A549 (cell line): ENCODE data around the gene ALAD. TPM values are rescaled to one million over a fixed set of nuclear protein-coding genes. Genes with fewer than 3 reads are reported as not detected.

Experiments used
- ATAC-seq, 2 experiments: fragments of 200-7000 bp in 1 of 2; fragments of >200 bp in 1 of 2; cut with Nextera tagmentation in 1 of 2; cut with Tn5 transposase in 1 of 2; 3 replicates each; pipeline versions ENCODE4 v1.8.0 to v1.9.1; 2018 to 2020; ENCODE audit warnings: mild to moderate bottlenecking in 1 of 2, moderate library complexity in 1 of 2
- CTCF ChIA-PET: fragments of 300-600 bp; sonication (Branson Sonifier 250); formaldehyde crosslinking; extraction: SDS; loops from one replicate; lab custom pipeline; 2021; ENCODE audit warnings: antibody characterized with exemption, inconsistent platforms; lab: Yijun Ruan, JAX
- POLR2A ChIA-PET: fragments of 350-600 bp; formaldehyde crosslinking; extraction: SDS; loops from one replicate; lab custom pipeline; 2021; ENCODE audit warnings: antibody characterized with exemption, inconsistent platforms; lab: Yijun Ruan, JAX
- DNase-seq, 2 experiments: peaks; one replicate each; pipeline versions ENCODE4 v3.0.0 to v3.0.0-alpha.2; 2011 to 2016; ENCODE audit warnings: low read depth in 1 of 2, low spot score in 1 of 2
- FAIRE-seq: peaks from 2 replicates; lab custom pipeline; 2011; peaks lifted over from hg19 to GRCh38; lab: Jason Lieb, UNC
- H3K27ac ChIP-seq, 2 experiments: fragments of >200 bp; sonication (Bioruptor Twin); formaldehyde crosslinking; 3 replicates each; pipeline ENCODE4 v1.5.1; 2016 to 2017
- H3K4me1 ChIP-seq: fragments of >200 bp; sonication (Bioruptor Twin); formaldehyde crosslinking; 3 replicates; pipeline ENCODE4 v1.6.1; 2016
- H3K4me2 ChIP-seq: fragments of >200 bp; sonication (Bioruptor Twin); formaldehyde crosslinking; 3 replicates; pipeline ENCODE4 v1.6.1; 2016
- H3K4me3 ChIP-seq: fragments of >200 bp; sonication (Bioruptor Twin); formaldehyde crosslinking; 3 replicates; pipeline ENCODE4 v1.5.1; 2016
- H3K9me3 ChIP-seq: fragments of >200 bp; sonication (Bioruptor Twin); formaldehyde crosslinking; 3 replicates; pipeline ENCODE4 v1.6.1; 2016
- CBX2 ChIP-seq: fragments of 200-600 bp; sonication (generic); IDR thresholded peaks from 2 replicates; pipeline ENCODE4 v1.6.1; 2016; ENCODE audit warnings: low read depth, mild to moderate bottlenecking, borderline replicate concordance
- CBX8 ChIP-seq: fragments of 200-600 bp; sonication (generic); IDR thresholded peaks from 2 replicates; pipeline ENCODE4 v1.6.1; 2016
- CEBPB ChIP-seq, 2 experiments: fragments of >200 bp in 1 of 2; sonication (Bioruptor Twin) in 1 of 2; formaldehyde crosslinking in 1 of 2; IDR thresholded peaks; 2 replicates each; pipeline ENCODE4 v1.6.1; 2012 to 2016
- CHD2 ChIP-seq: fragments of 150-350 bp; IDR thresholded peaks from 2 replicates; pipeline ENCODE4 v1.6.1; 2014; ENCODE audit warnings: low read length; ENCODE audit not compliant: partially characterized antibody
- EP300 ChIP-seq, 2 experiments: fragments of >200 bp; sonication (Bioruptor Twin); formaldehyde crosslinking; IDR thresholded peaks; 2 replicates in 1 of 2; 3 replicates in 1 of 2; pipeline ENCODE4 v1.6.1; 2016 to 2017
- ESRRA ChIP-seq: fragments of 150-350 bp; IDR thresholded peaks from 2 replicates; pipeline ENCODE4 v1.6.1; 2014; ENCODE audit warnings: mild to moderate bottlenecking, low read length, borderline replicate concordance
- FOSB ChIP-seq: fragments of 250-450 bp; sonication (Bioruptor Pico); IDR thresholded peaks from 2 replicates; pipeline ENCODE4 v1.5.0; 2020; ENCODE audit warnings: mild to moderate bottlenecking, moderate library complexity
- FOXS1 ChIP-seq: fragments of 250-450 bp; sonication (Bioruptor Pico); IDR thresholded peaks from 2 replicates; pipeline ENCODE4 v1.5.0; 2020; ENCODE audit warnings: mild to moderate bottlenecking, moderate library complexity
- HDAC2 ChIP-seq: fragments of 200-600 bp; sonication (generic); IDR thresholded peaks from 2 replicates; pipeline ENCODE4 v1.6.1; 2016
- HOXB5 ChIP-seq: fragments of 250-450 bp; sonication (Bioruptor Pico); IDR thresholded peaks from 2 replicates; pipeline ENCODE4 v1.5.0; 2020; ENCODE audit warnings: mild to moderate bottlenecking, moderate library complexity
- MAFK ChIP-seq: fragments of 450-650 bp; IDR thresholded peaks from 2 replicates; pipeline ENCODE4 v1.6.1; 2014; ENCODE audit not compliant: partially characterized antibody
- NFE2L2 ChIP-seq: fragments of 150-350 bp; conservative IDR thresholded peaks from 2 replicates; pipeline ENCODE4 v1.6.1; 2014; ENCODE audit warnings: low read length
- NR3C1 ChIP-seq: fragments of >200 bp; sonication (Bioruptor Twin); formaldehyde crosslinking; IDR thresholded peaks from 3 replicates; pipeline ENCODE4 v1.6.1; 2017
- POLR2A ChIP-seq: IDR thresholded peaks from 2 replicates; pipeline ENCODE4 v1.6.1; 2012; ENCODE audit warnings: mild to moderate bottlenecking, low read length
- RAD21 ChIP-seq, 2 experiments: fragments of >200 bp in 1 of 2; sonication (Bioruptor Twin) in 1 of 2; formaldehyde crosslinking in 1 of 2; IDR thresholded peaks in 1 of 2; conservative IDR thresholded peaks in 1 of 2; 2 replicates in 1 of 2; 3 replicates in 1 of 2; pipeline ENCODE4 v1.6.1; 2012 to 2018; ENCODE audit warnings: inconsistent platforms in 1 of 2
- TFCP2L1 ChIP-seq: fragments of 250-450 bp; sonication (Bioruptor Pico); IDR thresholded peaks from 2 replicates; pipeline ENCODE4 v1.5.0; 2021; ENCODE audit warnings: mild to moderate bottlenecking
- ZFP36 ChIP-seq: fragments of 450-650 bp; IDR thresholded peaks from 2 replicates; pipeline ENCODE4 v1.6.1; 2014; ENCODE audit warnings: borderline replicate concordance; ENCODE audit not compliant: partially characterized antibody
- ZNF302 ChIP-seq: fragments of 250-450 bp; sonication (Bioruptor Pico); IDR thresholded peaks from 2 replicates; pipeline ENCODE4 v1.9.0; 2021; ENCODE audit warnings: inconsistent platforms, mild to moderate bottlenecking, moderate library complexity
- ZSCAN20 ChIP-seq: fragments of 250-450 bp; sonication (Bioruptor Pico); IDR thresholded peaks from 2 replicates; pipeline ENCODE4 v1.8.0; 2022; ENCODE audit warnings: mild to moderate bottlenecking, moderate library complexity
- WGBS: methylation state at CpG from one replicate; pipeline ENCODE4 v1.1.6; 2017; ENCODE audit errors: missing lambda C conversion rate; 5-methylcytosine and 5-hydroxymethylcytosine counted together
- polyA plus RNA-seq, 4 experiments: library from polyadenylated mRNA; depleted of rRNA in 3 of 4; stranded (reverse); fragments of >200 nt; fragmentation: RNase III in 1 of 4; extraction: RNeasy Plus Mini Kit Qiagen cat#74134 plus additional on column Dnase treatment in 1 of 4; gene quantifications; 2 replicates in 3 of 4; 3 replicates in 1 of 4; pipeline ENCODE4 v1.2.3, GENCODE V29; 2011 to 2017
- TF ChIP-seq, protein P1 (sequence below): fragments of >200 bp; sonication (Bioruptor Twin); formaldehyde crosslinking; IDR thresholded peaks from 3 replicates; pipeline ENCODE4 v1.5.1; 2016
- TF ChIP-seq, protein P2 (sequence below): IDR thresholded peaks from 2 replicates; pipeline ENCODE4 v1.6.1; 2012
- TF ChIP-seq, protein P3 (sequence below): fragments of >200 bp; sonication (Bioruptor Twin); formaldehyde crosslinking; IDR thresholded peaks from 3 replicates; pipeline ENCODE4 v1.6.1; 2016
- TF ChIP-seq, protein P4 (sequence below): fragments of 200-600 bp; sonication (generic); IDR thresholded peaks from 2 replicates; pipeline ENCODE4 v1.6.1; 2016; ENCODE audit warnings: antibody characterized with exemption, mild to moderate bottlenecking, moderate library complexity

The ALAD gene
- polyA plus RNA-seq, 2 of the 4 experiments (the other 2 are of a cell fraction), result 5.7 to 18.5 TPM

DNA sequence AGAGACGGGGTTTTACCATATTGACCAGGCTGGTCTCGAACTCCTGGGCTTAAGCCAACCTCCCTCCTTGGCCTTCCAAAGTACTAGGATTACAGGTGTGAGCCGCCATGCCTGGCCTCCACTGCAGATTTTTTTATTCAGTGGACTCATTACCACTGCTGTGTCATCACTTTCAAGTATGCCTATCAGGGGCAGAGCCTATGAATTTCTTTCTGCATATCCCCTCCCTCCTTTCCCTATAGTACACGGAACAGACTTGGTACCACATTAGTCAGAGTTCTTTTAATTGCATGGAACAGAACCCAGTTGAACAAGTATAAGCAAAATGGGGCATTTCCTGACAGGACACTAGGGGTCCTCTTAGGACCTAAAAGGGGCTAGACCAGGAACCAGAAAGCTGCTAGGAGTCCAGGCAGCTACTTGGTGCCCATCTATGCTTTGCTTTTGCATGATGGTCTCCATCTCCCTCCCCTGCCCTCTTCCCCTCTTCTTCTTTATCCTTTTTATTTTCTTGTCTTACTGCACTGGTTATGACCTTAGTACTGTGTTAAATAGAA, 46.0 kb downstream of the ALAD start:
- TF ChIP-seq, protein P1, sequence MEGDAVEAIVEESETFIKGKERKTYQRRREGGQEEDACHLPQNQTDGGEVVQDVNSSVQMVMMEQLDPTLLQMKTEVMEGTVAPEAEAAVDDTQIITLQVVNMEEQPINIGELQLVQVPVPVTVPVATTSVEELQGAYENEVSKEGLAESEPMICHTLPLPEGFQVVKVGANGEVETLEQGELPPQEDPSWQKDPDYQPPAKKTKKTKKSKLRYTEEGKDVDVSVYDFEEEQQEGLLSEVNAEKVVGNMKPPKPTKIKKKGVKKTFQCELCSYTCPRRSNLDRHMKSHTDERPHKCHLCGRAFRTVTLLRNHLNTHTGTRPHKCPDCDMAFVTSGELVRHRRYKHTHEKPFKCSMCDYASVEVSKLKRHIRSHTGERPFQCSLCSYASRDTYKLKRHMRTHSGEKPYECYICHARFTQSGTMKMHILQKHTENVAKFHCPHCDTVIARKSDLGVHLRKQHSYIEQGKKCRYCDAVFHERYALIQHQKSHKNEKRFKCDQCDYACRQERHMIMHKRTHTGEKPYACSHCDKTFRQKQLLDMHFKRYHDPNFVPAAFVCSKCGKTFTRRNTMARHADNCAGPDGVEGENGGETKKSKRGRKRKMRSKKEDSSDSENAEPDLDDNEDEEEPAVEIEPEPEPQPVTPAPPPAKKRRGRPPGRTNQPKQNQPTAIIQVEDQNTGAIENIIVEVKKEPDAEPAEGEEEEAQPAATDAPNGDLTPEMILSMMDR, result 0 out of 3 replicates have a peak, but pooled peaks have one; percentile 14
- peak; percentile 21 to 51; a peak in 2 of 5 replicates for TF ChIP-seq RAD21 (conservative IDR thresholded peaks at IDR 0.05 in 1 of 2, IDR thresholded peaks at IDR 0.05 in 1 of 2)
- TF ChIP-seq, protein P2, sequence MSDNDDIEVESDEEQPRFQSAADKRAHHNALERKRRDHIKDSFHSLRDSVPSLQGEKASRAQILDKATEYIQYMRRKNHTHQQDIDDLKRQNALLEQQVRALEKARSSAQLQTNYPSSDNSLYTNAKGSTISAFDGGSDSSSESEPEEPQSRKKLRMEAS, result no peak
- 38% methylated on average over 4 of the region's 4 CpGs for WGBS
- Histone ChIP-seq H3K9me3 (no peaks in the 10 kb centered on the region), H3K4me2 (no peak overlapping the region), H3K4me1 (peaks cover under 1% of the 10 kb centered on the region; the same call in 1 of the 3 replicates), H3K27ac (no peak overlapping the region), H3K4me3 (no peak overlapping the region)
- ChIA-PET CTCF (interaction anchor here (0.6 to 2.8 kb wide), 3 partner anchors 12 to 49 kb away, joined by 3 to 7 read pairs (median 4); no protein-coding TSS in a partner anchor), POLR2A (no interaction called here)
- FAIRE-seq (no peak), DNase-seq (peak in 1 of 2 experiments; percentile 50), ATAC-seq (peak; percentile 48 to 78; a peak in 4 of 6 replicates)

DNA sequence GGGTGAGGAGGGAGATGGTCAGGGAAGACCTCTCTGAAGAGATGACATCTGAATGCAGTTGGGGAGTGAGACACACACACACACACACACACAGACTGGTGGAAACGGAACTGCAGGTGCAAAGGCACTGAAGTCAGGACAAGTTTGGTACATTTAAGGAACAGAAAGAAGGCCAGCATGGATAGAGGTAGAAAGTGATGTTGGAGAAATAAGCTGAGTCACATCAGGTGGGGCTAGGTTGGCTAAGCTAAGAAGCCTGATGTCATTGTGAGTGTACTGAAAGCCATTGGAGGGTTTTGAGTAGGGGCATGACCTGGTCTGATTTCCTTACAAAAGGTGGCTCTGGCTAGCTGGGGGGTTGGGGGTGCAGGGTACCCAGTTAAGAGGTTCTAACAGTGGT, 48.7 kb downstream of the ALAD start:
- H3K27ac ChIP-seq, result no peak overlapping the region

DNA sequence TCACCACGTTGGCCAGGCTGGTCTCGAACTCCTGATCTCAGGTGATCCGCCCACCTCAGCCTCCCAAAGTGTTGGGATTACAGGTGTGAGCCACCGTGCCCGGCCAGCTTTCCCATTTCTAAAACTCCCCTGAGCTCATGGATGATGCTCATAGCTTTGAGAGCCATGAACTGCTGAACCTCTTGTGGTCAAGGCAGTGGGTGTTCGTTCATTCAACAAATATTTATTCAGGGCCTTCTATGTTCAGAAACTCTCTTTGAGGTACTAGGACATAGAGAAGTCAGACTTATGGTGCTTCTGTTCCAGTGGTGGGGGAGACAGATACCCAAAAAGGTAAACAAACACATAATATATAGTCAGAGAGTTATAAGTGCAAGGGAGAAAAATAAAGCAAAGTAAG, 49.1 kb downstream of the ALAD start:
- no peak overlapping the region for H3K27ac ChIP-seq
- H3K4me2 ChIP-seq, result no peak overlapping the region
- ATAC-seq (no peak), FAIRE-seq (no peak), DNase-seq (no peak)
- POLR2A ChIA-PET, result interaction anchor here (0.6 to 5.4 kb wide), 2 partner anchors 12 to 146 kb away, joined by 4 to 29 read pairs; partner anchors contain the start of gene WDR31
- peaks cover 6% of the 10 kb centered on the region; the same call in 1 of the 3 replicates for H3K4me1 ChIP-seq
- H3K4me3 ChIP-seq, result no peak overlapping the region
- TF ChIP-seq ESRRA (no peak), TFCP2L1 (CRISPR knock-in tag) (no peak), ZSCAN20 (CRISPR knock-in tag) (no peak), POLR2A (no peak), FOSB (CRISPR knock-in tag) (no peak), HOXB5 (CRISPR knock-in tag) (no peak), FOXS1 (CRISPR knock-in tag) (no peak)
- no peaks in the 10 kb centered on the region for H3K9me3 ChIP-seq
- WGBS, result 56% methylated on average over 6 of the region's 6 CpGs
- CTCF ChIA-PET, result interaction anchor here (0.5 to 2.0 kb wide), 2 partner anchors 12 to 161 kb away, joined by 3 to 8 read pairs; partner anchors contain the start of gene WDR31

More for the DNA sequence above, 48.7 kb downstream of the ALAD start:
- ChIA-PET POLR2A (interaction anchor here (5.4 kb wide), 1 partner anchor 12 kb away, joined by 29 read pairs; the partner anchor contains the start of gene WDR31), CTCF (interaction anchor here (0.9 to 2.0 kb wide), 3 partner anchors 13 to 49 kb away, joined by 3 to 8 read pairs (median 3); partner anchors contain the start of gene WDR31)
- TF ChIP-seq RAD21 (conservative IDR thresholded peaks at IDR 0.05 in 1 of 2, IDR thresholded peaks at IDR 0.05 in 1 of 2) (no peak), ZNF302 (no peak), NR3C1 (no peak), EP300 (IDR thresholded peaks at IDR 0.05) (no peak), CHD2 (no peak), MAFK (peak; percentile 56)
- DNase-seq, result no peak
- no peaks in the 10 kb centered on the region for H3K9me3 ChIP-seq
- no peak for ATAC-seq
- no peak for FAIRE-seq
- WGBS, result 46% methylated on average over 1 of the region's 1 CpG
- peaks cover 6% of the 10 kb centered on the region; the same call in 1 of the 3 replicates for H3K4me1 ChIP-seq
- no peak overlapping the region for H3K4me2 ChIP-seq
- no peak overlapping the region for H3K4me3 ChIP-seq

DNA sequence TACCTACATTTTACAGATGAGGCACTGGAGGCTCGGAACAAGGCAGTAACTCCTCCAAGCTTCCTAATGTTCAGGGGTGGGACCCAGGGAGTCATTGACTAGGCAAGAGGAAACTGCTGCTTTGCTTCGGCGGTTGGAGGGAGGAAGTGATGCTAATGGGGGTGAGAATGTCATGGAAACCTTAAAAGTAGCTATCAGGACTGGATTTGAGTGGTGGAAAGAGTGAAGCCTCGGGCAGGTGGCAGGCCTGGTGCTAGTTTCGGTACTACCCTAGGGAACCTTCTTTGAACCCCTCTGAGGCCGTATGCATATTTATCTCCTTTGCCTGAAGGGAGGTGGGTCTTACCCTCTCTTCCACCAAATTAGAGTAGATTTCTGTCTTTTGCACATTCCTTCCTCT, 50.1 kb downstream of the ALAD start:
- no peak for ATAC-seq
- ChIA-PET CTCF (interaction anchor here (1.0 to 2.0 kb wide), 4 partner anchors 11 to 49 kb away, joined by 3 to 10 read pairs (median 7); partner anchors contain the start of genes ALAD and WDR31), POLR2A (interaction anchor here (5.4 kb wide), 1 partner anchor 11 kb away, joined by 29 read pairs; the partner anchor contains the start of gene WDR31)
- no peak for DNase-seq
- FAIRE-seq, result no peak
- H3K9me3 ChIP-seq, result no peaks in the 10 kb centered on the region
- H3K27ac ChIP-seq, result no peak overlapping the region
- H3K4me1 ChIP-seq, result peaks cover 6% of the 10 kb centered on the region; the same call in 1 of the 3 replicates
- H3K4me3 ChIP-seq, result no peak overlapping the region
- H3K4me2 ChIP-seq, result no peak overlapping the region
- WGBS, result 86% methylated on average over 6 of the region's 6 CpGs
- TF ChIP-seq HDAC2, result no peak
- TF ChIP-seq HOXB5 (CRISPR knock-in tag), result no peak
- no peak for TF ChIP-seq ZNF302
- no peak for TF ChIP-seq CBX2
- TF ChIP-seq, protein P3, sequence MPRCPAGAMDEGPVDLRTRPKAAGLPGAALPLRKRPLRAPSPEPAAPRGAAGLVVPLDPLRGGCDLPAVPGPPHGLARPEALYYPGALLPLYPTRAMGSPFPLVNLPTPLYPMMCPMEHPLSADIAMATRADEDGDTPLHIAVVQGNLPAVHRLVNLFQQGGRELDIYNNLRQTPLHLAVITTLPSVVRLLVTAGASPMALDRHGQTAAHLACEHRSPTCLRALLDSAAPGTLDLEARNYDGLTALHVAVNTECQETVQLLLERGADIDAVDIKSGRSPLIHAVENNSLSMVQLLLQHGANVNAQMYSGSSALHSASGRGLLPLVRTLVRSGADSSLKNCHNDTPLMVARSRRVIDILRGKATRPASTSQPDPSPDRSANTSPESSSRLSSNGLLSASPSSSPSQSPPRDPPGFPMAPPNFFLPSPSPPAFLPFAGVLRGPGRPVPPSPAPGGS, result no peak
- no peak for TF ChIP-seq CEBPB (IDR thresholded peaks at IDR 0.05)
- no peak for TF ChIP-seq ZFP36
- TF ChIP-seq ZSCAN20 (CRISPR knock-in tag), result no peak
- no peak for TF ChIP-seq EP300 (IDR thresholded peaks at IDR 0.05)
- no peak for TF ChIP-seq CBX8
- TF ChIP-seq, protein P4, sequence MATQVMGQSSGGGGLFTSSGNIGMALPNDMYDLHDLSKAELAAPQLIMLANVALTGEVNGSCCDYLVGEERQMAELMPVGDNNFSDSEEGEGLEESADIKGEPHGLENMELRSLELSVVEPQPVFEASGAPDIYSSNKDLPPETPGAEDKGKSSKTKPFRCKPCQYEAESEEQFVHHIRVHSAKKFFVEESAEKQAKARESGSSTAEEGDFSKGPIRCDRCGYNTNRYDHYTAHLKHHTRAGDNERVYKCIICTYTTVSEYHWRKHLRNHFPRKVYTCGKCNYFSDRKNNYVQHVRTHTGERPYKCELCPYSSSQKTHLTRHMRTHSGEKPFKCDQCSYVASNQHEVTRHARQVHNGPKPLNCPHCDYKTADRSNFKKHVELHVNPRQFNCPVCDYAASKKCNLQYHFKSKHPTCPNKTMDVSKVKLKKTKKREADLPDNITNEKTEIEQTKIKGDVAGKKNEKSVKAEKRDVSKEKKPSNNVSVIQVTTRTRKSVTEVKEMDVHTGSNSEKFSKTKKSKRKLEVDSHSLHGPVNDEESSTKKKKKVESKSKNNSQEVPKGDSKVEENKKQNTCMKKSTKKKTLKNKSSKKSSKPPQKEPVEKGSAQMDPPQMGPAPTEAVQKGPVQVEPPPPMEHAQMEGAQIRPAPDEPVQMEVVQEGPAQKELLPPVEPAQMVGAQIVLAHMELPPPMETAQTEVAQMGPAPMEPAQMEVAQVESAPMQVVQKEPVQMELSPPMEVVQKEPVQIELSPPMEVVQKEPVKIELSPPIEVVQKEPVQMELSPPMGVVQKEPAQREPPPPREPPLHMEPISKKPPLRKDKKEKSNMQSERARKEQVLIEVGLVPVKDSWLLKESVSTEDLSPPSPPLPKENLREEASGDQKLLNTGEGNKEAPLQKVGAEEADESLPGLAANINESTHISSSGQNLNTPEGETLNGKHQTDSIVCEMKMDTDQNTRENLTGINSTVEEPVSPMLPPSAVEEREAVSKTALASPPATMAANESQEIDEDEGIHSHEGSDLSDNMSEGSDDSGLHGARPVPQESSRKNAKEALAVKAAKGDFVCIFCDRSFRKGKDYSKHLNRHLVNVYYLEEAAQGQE, result no peak
- TF ChIP-seq NR3C1, result no peak
- TF ChIP-seq NFE2L2, result no peak
